ENCODE results near the gene WDFY3.

DNA sequence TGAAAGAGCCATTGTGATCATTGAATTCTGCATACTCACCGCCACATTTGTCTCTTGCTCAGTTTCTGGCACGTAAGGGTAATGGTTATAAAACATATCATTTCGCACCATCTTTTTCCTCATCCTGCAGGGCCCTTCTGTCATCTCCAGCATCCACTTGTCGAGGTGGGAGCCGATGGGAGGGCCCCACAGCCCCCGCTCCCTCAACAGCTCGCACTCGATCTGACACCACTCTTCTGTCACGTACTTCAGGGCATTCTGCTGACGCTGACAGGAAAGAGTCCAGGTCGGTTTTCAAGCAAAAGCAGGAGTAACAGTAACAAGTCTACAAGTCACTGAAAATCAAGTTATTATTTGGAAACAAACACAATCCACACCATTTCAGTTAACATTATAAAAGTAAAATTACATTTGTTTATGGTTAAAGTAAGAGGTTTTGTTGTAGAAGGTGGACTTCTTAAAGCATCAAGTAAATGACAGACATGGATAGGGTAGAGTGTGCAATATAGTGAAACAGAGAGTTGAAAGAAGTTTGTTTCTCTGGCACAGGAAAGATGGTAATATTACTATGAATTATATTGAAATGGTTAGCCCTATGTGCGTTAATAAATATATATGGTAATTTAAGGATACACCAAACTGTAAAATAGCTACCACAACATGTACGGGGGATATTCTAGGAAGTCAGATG, 233.0 kb downstream of the WDFY3 start:
- TF ChIP-seq, protein P1, sequence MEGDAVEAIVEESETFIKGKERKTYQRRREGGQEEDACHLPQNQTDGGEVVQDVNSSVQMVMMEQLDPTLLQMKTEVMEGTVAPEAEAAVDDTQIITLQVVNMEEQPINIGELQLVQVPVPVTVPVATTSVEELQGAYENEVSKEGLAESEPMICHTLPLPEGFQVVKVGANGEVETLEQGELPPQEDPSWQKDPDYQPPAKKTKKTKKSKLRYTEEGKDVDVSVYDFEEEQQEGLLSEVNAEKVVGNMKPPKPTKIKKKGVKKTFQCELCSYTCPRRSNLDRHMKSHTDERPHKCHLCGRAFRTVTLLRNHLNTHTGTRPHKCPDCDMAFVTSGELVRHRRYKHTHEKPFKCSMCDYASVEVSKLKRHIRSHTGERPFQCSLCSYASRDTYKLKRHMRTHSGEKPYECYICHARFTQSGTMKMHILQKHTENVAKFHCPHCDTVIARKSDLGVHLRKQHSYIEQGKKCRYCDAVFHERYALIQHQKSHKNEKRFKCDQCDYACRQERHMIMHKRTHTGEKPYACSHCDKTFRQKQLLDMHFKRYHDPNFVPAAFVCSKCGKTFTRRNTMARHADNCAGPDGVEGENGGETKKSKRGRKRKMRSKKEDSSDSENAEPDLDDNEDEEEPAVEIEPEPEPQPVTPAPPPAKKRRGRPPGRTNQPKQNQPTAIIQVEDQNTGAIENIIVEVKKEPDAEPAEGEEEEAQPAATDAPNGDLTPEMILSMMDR (IDR thresholded peaks at IDR 0.05) = no peak
- TF ChIP-seq POLR2A (IDR thresholded peaks at IDR 0.05) = no peak

All from testis (tissue), 2 donors.